Measurements from ENCODE around the gene RNASEH2A. TPM values are rescaled to one million over a fixed set of nuclear protein-coding genes. Genes with fewer than 3 reads are reported as not detected.

Gene RNASEH2A
- total RNA-seq, 1 donor from 2014 or later: 10.8 TPM

DNA sequence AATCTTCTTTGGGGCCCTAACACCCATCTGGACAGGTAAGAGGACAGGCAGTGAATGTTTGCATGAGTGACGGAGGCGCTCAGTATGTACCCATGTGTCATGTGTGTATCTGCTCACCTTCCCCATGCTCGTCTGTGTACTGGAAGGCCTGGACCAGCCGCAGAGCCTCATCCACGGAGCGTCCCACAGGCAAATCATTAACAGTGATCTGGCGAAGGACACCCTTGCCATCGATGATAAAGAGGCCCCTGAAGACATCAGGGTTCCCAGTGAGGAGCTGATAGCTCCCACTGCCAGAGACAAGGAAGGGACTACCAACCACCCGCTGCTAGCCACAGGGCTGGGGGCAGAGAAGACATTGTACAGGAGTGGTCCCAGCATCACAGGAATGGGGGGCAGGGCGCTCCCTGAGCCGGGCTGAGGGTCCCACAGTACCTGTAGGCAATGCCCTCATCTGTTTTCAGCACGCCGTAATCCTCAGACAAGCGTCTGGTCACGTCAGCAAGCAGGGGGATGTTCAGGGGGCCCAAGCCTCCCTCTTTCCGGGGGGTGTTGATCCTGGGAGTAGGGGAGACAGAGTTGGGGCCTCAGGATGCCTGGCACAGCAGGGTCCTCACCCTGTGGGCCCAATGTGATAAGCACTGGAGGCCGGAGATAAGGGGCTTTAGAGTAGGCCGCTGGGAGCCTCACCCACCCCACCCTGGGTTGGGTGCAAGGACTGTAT lies 6.5 kb upstream of the RNASEH2A start:
- peaks cover 0 to 16% of the 10 kb centered on the region in 2 donors for H3K36me3 ChIP-seq
- H3K9me3 ChIP-seq: no peaks in the 10 kb centered on the region
- no peaks in the 10 kb centered on the region for H3K27me3 ChIP-seq
- H3K4me3 ChIP-seq: peak overlapping the region; percentile 70 to 93
- peaks cover 38% of the 10 kb centered on the region for H3K4me1 ChIP-seq
- H3K27ac ChIP-seq: no peak overlapping the region
- no peak for DNase-seq (ENCODE audit: extremely low spot score in 2 of 2)
- intact Hi-C loops (cut with DNase I): loop anchor here (5.0 kb wide), 1 partner anchor 33 kb away; no protein-coding TSS in a partner anchor
- no peak for TF ChIP-seq POLR2A (IDR thresholded peaks at IDR 0.05)
- TF ChIP-seq, protein P1, sequence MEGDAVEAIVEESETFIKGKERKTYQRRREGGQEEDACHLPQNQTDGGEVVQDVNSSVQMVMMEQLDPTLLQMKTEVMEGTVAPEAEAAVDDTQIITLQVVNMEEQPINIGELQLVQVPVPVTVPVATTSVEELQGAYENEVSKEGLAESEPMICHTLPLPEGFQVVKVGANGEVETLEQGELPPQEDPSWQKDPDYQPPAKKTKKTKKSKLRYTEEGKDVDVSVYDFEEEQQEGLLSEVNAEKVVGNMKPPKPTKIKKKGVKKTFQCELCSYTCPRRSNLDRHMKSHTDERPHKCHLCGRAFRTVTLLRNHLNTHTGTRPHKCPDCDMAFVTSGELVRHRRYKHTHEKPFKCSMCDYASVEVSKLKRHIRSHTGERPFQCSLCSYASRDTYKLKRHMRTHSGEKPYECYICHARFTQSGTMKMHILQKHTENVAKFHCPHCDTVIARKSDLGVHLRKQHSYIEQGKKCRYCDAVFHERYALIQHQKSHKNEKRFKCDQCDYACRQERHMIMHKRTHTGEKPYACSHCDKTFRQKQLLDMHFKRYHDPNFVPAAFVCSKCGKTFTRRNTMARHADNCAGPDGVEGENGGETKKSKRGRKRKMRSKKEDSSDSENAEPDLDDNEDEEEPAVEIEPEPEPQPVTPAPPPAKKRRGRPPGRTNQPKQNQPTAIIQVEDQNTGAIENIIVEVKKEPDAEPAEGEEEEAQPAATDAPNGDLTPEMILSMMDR (IDR thresholded peaks at IDR 0.05): no peak

DNA sequence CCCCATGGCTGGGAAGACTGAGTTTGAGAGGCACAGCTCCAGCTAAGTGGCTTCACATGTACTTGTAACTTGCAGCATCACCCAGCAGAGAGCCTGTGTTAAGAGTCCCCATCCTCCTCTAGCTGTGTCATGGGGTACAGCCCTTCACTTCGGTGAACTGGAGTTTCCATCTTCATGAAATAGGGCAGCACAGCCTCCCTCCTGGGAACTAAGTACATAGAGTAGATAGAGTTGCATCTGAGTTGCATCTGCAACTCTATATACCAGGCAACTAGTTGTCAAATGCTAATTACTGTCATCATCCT lies 6.0 kb upstream of the RNASEH2A start:
- Histone ChIP-seq H3K4me1 (peaks cover 38% of the 10 kb centered on the region), H3K4me3 (peak overlapping the region; percentile 70 to 93), H3K9me3 (no peaks in the 10 kb centered on the region), H3K27me3 (no peaks in the 10 kb centered on the region), H3K27ac (no peak overlapping the region), H3K36me3 (peaks cover 0 to 16% of the 10 kb centered on the region in 2 donors)
- no peak for TF ChIP-seq POLR2A (IDR thresholded peaks at IDR 0.05)
- TF ChIP-seq, protein P1 (IDR thresholded peaks at IDR 0.05): no peak
- no peak for TF ChIP-seq POLR2AphosphoS5 (IDR thresholded peaks at IDR 0.05; ENCODE audit: insufficient read depth in 1 of 2, low read depth in 1 of 2)
- intact Hi-C loops (cut with DNase I): loop anchor here (5.0 kb wide), 1 partner anchor 33 kb away; no protein-coding TSS in a partner anchor
- no peak for DNase-seq (ENCODE audit: extremely low spot score in 2 of 2)

DNA sequence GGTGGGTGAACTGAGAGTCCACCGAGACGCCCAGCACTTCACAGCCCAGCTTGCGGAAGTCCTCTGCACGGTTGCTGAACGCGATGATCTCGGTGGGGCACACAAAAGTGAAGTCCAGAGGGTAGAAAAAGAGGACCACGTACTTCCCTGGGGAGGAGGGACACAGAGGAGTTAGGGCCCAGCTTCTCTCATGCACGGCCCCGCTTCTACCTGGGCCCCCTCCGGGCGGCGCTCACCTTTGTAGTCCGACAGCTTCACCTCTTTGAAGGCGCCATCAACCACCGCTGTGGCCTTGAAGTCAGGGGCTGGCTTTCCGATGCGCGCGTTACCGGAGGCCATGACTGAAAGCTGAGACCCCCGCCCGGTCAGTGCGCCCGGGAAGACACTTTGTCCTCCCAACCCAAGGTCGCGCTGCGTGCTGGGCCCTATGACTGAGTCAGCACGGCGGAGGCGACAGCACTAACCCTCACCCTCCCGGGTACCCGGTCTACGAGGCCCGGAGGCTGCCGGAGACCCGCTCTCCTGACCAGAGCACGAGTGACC lies 5.4 kb upstream of the RNASEH2A start:
- H3K36me3 ChIP-seq: peaks cover 0 to 16% of the 10 kb centered on the region in 2 donors
- TF ChIP-seq POLR2A (IDR thresholded peaks at IDR 0.05): no peak
- TF ChIP-seq POLR2AphosphoS5 (IDR thresholded peaks at IDR 0.05; ENCODE audit: insufficient read depth in 1 of 2, low read depth in 1 of 2): no peak
- TF ChIP-seq, protein P1 (IDR thresholded peaks at IDR 0.05): no peak
- peaks cover 34% of the 10 kb centered on the region for H3K4me1 ChIP-seq
- no peaks in the 10 kb centered on the region for H3K27me3 ChIP-seq
- peak overlapping the region; percentile 70 to 93 for H3K4me3 ChIP-seq
- H3K27ac ChIP-seq: peak overlapping the region; percentile 78
- H3K9me3 ChIP-seq: no peaks in the 10 kb centered on the region
- intact Hi-C loops (cut with DNase I): loop anchor here (5.0 kb wide), 1 partner anchor 34 kb away; no protein-coding TSS in a partner anchor
- no peak for DNase-seq (ENCODE audit: extremely low spot score in 2 of 2)

DNA sequence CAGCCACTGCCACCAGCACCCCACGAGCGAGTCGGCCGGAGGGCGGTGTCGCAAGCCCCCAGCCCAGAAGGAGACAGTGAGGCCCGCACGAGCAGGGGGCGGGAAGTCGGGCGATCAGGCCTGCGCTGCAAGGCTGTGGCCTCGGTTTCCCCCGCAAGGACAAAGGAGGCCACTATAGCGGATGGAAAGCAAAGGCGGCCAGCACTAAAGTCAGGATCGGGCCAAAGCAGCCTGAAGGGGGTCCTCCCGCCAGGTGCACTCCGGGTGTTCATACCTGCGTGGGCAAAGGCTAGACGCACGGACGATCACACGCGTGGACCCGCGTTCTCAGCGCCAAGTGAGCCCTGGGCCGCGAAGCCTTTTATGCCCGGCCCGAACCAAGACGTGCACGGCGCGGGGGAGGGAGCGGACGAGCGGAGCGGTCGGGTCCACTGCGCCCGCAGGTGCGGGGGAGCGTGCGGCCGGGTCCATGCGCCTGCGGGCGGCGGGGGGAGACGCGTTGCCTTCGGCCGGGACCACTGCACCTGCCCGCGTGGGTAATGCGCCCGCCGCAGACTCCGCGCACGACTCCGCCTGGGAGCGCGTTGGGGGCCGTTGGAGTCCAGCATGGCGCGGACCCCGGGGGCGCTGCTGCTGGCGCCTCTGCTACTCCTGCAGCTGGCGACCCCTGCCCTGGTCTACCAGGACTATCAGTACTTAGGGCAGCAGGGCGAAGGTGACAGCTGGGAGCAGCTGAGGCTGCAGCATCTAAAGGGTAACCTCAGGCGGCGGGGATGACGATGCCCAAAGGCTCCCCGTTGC lies 4.7 kb upstream of the RNASEH2A start, which contains the start of the genes PRDX2 and THSD8:
Gene PRDX2, minus strand, starts transcription at position 335 of the 801 bp plus-strand sequence. CDS start 539 bp downstream, outside the sequence.
Gene THSD8, plus strand, starts transcription at position 604 of the 801 bp plus-strand sequence. Its CDS starts 3 bp downstream, at position 607.
- no peak for DNase-seq (ENCODE audit: extremely low spot score in 2 of 2)
- H3K4me3 ChIP-seq: peak within 1 kb of the TSS; percentile 70 to 93
- peaks cover 31% of the 10 kb centered on the region for H3K4me1 ChIP-seq
- TF ChIP-seq POLR2AphosphoS5 (IDR thresholded peaks at IDR 0.05; ENCODE audit: insufficient read depth in 1 of 2, low read depth in 1 of 2) (peak in 1 of 2 donors; percentile 86), POLR2A (IDR thresholded peaks at IDR 0.05) (peak in 1 of 2 donors; percentile 59)
- TF ChIP-seq, protein P1 (IDR thresholded peaks at IDR 0.05): no peak
- H3K36me3 ChIP-seq: peaks cover 0 to 16% of the 10 kb centered on the region in 2 donors
- H3K27me3 ChIP-seq: no peaks in the 10 kb centered on the region
- H3K27ac ChIP-seq: peak within 1 kb of the TSS; percentile 78
- intact Hi-C loops (cut with DNase I): loop anchor here (5.0 kb wide), 1 partner anchor 34 kb away; no protein-coding TSS in a partner anchor
- no peaks in the 10 kb centered on the region for H3K9me3 ChIP-seq
